ENCODE measurements around the gene OR6C2. TPM values are rescaled to one million over a fixed set of nuclear protein-coding genes. Genes with fewer than 3 reads are reported as not detected.

The OR6C2 gene
- total RNA-seq, 1 donor from 2014 or later: not detected

GRCh38 chr12:55499231-55499630, 55.4 kb downstream of the OR6C2 start:
- no peaks in the 10 kb centered on the region for H3K4me1 ChIP-seq
- H3K36me3 ChIP-seq: no peaks in the 10 kb centered on the region
- intact Hi-C loops (cut with DNase I): no loop called here
- H3K27ac ChIP-seq: no peak overlapping the region
- no peak overlapping the region for H3K4me3 ChIP-seq
- DNase-seq (ENCODE audit: extremely low spot score in 2 of 2): no peak
- TF ChIP-seq POLR2AphosphoS5 (IDR thresholded peaks at IDR 0.05; ENCODE audit: insufficient read depth in 1 of 2, low read depth in 1 of 2) (no peak), POLR2A (IDR thresholded peaks at IDR 0.05) (no peak), CTCF (IDR thresholded peaks at IDR 0.05) (no peak)
- H3K27me3 ChIP-seq: no peaks in the 10 kb centered on the region
- no peaks in the 10 kb centered on the region for H3K9me3 ChIP-seq

- H3K27ac ChIP-seq: no peak overlapping the region
- no peak for DNase-seq (ENCODE audit: extremely low spot score in 2 of 2)
- H3K36me3 ChIP-seq: no peaks in the 10 kb centered on the region
- no peaks in the 10 kb centered on the region for H3K27me3 ChIP-seq
- H3K4me3 ChIP-seq: no peak overlapping the region
- no peaks in the 10 kb centered on the region for H3K9me3 ChIP-seq
- TF ChIP-seq POLR2A (IDR thresholded peaks at IDR 0.05) (no peak), CTCF (IDR thresholded peaks at IDR 0.05) (no peak), POLR2AphosphoS5 (IDR thresholded peaks at IDR 0.05; ENCODE audit: insufficient read depth in 1 of 2, low read depth in 1 of 2) (no peak)
- no peaks in the 10 kb centered on the region for H3K4me1 ChIP-seq
- intact Hi-C loops (cut with DNase I): no loop called here
Observed at GRCh38 chr12:55499810-55500252, 56.0 kb downstream of the OR6C2 start.

GRCh38 chr12:55501601-55502000, 57.7 kb downstream of the OR6C2 start:
- H3K27ac ChIP-seq: no peak overlapping the region
- TF ChIP-seq POLR2A (IDR thresholded peaks at IDR 0.05) (no peak), CTCF (IDR thresholded peaks at IDR 0.05) (no peak), POLR2AphosphoS5 (IDR thresholded peaks at IDR 0.05; ENCODE audit: insufficient read depth in 1 of 2, low read depth in 1 of 2) (no peak)
- no peak overlapping the region for H3K4me3 ChIP-seq
- H3K27me3 ChIP-seq: no peaks in the 10 kb centered on the region
- no peaks in the 10 kb centered on the region for H3K36me3 ChIP-seq
- DNase-seq (ENCODE audit: extremely low spot score in 2 of 2): no peak
- H3K4me1 ChIP-seq: no peaks in the 10 kb centered on the region
- no peaks in the 10 kb centered on the region for H3K9me3 ChIP-seq
- intact Hi-C loops (cut with DNase I): no loop called here

Other genes starting within 250 kb of the OR6C2 start
- gene OR10A7, start 223.1 kb upstream of the OR6C2 start, total RNA-seq: not detected
- gene OR6C74, start 199.5 kb upstream of the OR6C2 start, total RNA-seq: not detected
- gene OR6C6, start 147.5 kb upstream of the OR6C2 start, total RNA-seq: not detected
- not detected for gene OR6C1, start 129.7 kb upstream of the OR6C2 start, total RNA-seq
- not detected for gene OR6C3, start 113.3 kb upstream of the OR6C2 start, total RNA-seq
- gene OR6C75, start 81.1 kb upstream of the OR6C2 start, total RNA-seq: not detected
- not detected for gene OR6C65, start 43.5 kb upstream of the OR6C2 start, total RNA-seq
- not detected for gene OR6C76, start 17.8 kb upstream of the OR6C2 start, total RNA-seq
- gene OR6C70, start 26.1 kb downstream of the OR6C2 start, total RNA-seq: not detected
- gene OR6C68, start 48.3 kb downstream of the OR6C2 start, total RNA-seq: not detected
- not detected for gene OR6C4, start 105.5 kb downstream of the OR6C2 start, total RNA-seq
- gene OR2AP1, start 128.4 kb downstream of the OR6C2 start, total RNA-seq: not detected
- not detected for gene OR10P1, start 192.8 kb downstream of the OR6C2 start, total RNA-seq

All from vagina (tissue), 2 donors.